ENCODE results near the gene ATG7. TPM values are rescaled to one million over a fixed set of nuclear protein-coding genes. Genes with fewer than 3 reads are reported as not detected.

ATG7 gene
- total and polyA plus RNA-seq, 3 experiments from 2014 or later: 13.8 to 28.2 (median 28.0) TPM

DNA sequence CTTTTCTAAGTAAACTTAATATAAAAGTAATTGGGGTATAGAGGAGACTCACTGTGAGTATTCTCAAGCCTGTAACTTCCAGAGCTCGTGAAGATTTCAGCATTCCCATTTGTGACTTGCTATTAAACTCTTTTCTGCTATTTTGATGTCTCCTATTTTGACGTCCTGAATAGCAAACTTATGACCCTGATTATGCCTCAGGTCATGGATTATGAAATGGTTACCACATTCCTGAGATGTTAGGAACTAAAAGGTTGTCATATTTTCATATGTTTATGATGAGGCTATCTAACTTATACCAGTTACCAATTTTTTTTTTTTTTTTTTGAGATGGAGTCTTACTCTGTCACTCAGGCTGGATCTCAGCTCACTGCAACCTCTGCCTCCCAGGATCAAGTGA lies 105.5 kb downstream of the ATG7 start:
- H3K9me3 ChIP-seq (ENCODE audit: low read length): no peaks in the 10 kb centered on the region
- H3K36me3 Mint-ChIP-seq: peaks cover 0 to 44% (median 14%) of the 10 kb centered on the region in 3 donors
- H3K4me1 ChIP-seq (ENCODE audit: insufficient read depth, low read length): no peaks in the 10 kb centered on the region
- H3K27me3 Mint-ChIP-seq: peaks cover 0 to 2% of the 10 kb centered on the region in 2 donors
- peak overlapping the region in 1 of 8 donors; percentile 3 for H3K27ac Mint-ChIP-seq
- H3K9me3 Mint-ChIP-seq: no peaks in the 10 kb centered on the region
- POLR2A ChIA-PET: no interaction called here
- CTCF ChIA-PET: interaction anchor here (0.7 to 2.2 kb wide), 3 partner anchors 273 to 427 kb away, joined by 3 to 32 read pairs (median 5); no protein-coding TSS in a partner anchor
- H3K4me3 Mint-ChIP-seq: no peak overlapping the region
- DNase-seq: no peak
- no peaks in the 10 kb centered on the region for H3K4me1 Mint-ChIP-seq
- H3K27ac ChIP-seq (ENCODE audit: low read depth, low read length): no peak overlapping the region
- H3K4me3 ChIP-seq (ENCODE audit: low read length): no peak overlapping the region
- peaks cover 3% of the 10 kb centered on the region for H3K36me3 ChIP-seq (ENCODE audit: insufficient read depth, low read length)
- no peaks in the 10 kb centered on the region for H3K27me3 ChIP-seq (ENCODE audit: insufficient read depth, low read length, poor library complexity, severe bottlenecking)

- H3K27ac ChIP-seq (ENCODE audit: low read depth, low read length): no peak overlapping the region
- ChIA-PET POLR2A (no interaction called here), CTCF (interaction anchor here (0.6 to 2.8 kb wide), 14 partner anchors 9 to 1101 kb away, joined by 3 to 32 read pairs (median 4); partner anchors contain the start of gene VGLL4)
- Mint-ChIP-seq H3K4me1 (no peaks in the 10 kb centered on the region), H3K36me3 (peaks cover 0 to 44% (median 12%) of the 10 kb centered on the region in 3 donors), H3K9me3 (no peaks in the 10 kb centered on the region), H3K27me3 (peaks cover 0 to 2% of the 10 kb centered on the region in 2 donors), H3K4me3 (no peak overlapping the region), H3K27ac (no peak overlapping the region)
- no peak overlapping the region for H3K4me3 ChIP-seq (ENCODE audit: low read length)
- no peaks in the 10 kb centered on the region for H3K4me1 ChIP-seq (ENCODE audit: insufficient read depth, low read length)
- H3K36me3 ChIP-seq (ENCODE audit: insufficient read depth, low read length): peaks cover 1% of the 10 kb centered on the region
- H3K27me3 ChIP-seq (ENCODE audit: insufficient read depth, low read length, poor library complexity, severe bottlenecking): no peaks in the 10 kb centered on the region
- H3K9me3 ChIP-seq (ENCODE audit: low read length): no peaks in the 10 kb centered on the region
- peak in 2 of 5 donors; percentile 7 to 39 for DNase-seq
Measured at GRCh38 chr3:11379238-11379823, 107.1 kb downstream of the ATG7 start.

DNA sequence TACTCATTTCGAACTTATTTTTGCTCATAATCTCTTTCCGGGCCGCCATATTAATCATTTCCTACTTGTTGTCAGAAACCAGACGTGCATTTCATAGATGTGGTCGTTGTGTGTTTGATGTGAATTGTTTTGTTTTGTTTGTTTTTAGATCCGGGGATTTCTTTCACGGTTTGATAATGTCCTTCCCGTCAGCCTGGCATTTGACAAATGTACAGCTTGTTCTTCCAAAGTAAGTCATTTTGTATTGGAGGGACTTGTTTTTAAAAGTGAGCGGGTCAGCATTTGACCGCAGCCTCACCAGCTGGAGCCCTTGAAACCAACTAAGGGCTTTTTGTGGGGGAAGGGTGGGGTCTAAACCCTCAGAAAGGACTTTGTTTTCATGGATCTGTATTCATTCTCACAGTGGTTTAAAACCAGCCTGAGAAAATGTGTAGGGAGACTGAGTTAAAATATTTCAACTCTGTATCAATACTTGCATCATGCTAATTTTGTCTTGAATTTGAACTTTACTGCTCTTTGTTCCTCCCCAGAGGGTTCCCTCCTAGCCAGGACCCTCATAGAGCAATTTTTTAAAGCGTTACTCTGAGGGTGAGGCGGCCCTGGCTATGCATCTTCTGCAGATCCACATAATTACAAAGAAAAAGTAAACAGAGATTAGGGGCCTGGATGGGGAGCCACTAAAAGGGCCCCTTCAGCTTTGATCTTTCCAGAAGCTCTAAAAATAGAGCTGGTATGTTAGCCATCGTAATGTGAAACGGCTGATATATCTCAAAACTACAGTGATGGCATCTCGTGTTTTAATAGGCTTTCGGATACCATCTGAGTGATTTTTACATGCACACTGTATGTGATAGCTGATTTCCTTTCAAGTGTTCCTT lies 107.9 kb downstream of the ATG7 start:
- Mint-ChIP-seq H3K9me3 (no peaks in the 10 kb centered on the region), H3K36me3 (peaks cover 0 to 42% (median 12%) of the 10 kb centered on the region in 3 donors), H3K4me3 (no peak overlapping the region), H3K4me1 (no peaks in the 10 kb centered on the region), H3K27me3 (peaks cover 0 to 2% of the 10 kb centered on the region in 2 donors), H3K27ac (peak overlapping the region in 1 of 8 donors; percentile 2)
- Histone ChIP-seq H3K9me3 (ENCODE audit: low read length) (no peaks in the 10 kb centered on the region), H3K27ac (ENCODE audit: low read depth, low read length) (no peak overlapping the region), H3K27me3 (ENCODE audit: insufficient read depth, low read length, poor library complexity, severe bottlenecking) (no peaks in the 10 kb centered on the region), H3K36me3 (ENCODE audit: insufficient read depth, low read length) (no peaks in the 10 kb centered on the region), H3K4me3 (ENCODE audit: low read length) (no peak overlapping the region), H3K4me1 (ENCODE audit: insufficient read depth, low read length) (no peaks in the 10 kb centered on the region)
- ChIA-PET POLR2A (no interaction called here), CTCF (interaction anchor here (0.8 to 2.8 kb wide), 8 partner anchors 9 to 1100 kb away, joined by 3 to 32 read pairs (median 4); partner anchors contain the start of gene VGLL4)
- no peak for DNase-seq

DNA sequence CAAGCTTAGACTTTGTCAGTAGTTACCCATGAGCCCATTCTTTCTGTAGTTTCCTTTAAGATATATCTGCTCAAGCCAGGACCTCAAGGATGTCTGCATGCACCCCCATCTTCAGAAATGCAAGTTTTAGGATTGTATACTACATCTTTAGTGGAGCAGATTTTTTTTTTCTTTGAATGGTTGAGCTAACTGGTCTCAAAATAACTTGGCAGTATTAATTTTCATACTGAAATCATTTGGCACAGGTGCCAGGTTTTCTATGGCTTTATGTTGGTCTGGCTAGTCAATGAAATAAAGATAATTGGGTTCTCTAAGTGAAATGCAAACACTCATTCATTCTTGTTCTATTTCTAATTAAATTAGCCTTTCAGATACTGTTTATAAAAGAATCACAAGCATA lies 108.9 kb downstream of the ATG7 start:
- H3K4me3 Mint-ChIP-seq: no peak overlapping the region
- no peaks in the 10 kb centered on the region for H3K9me3 ChIP-seq (ENCODE audit: low read length)
- POLR2A ChIA-PET: no interaction called here

DNA sequence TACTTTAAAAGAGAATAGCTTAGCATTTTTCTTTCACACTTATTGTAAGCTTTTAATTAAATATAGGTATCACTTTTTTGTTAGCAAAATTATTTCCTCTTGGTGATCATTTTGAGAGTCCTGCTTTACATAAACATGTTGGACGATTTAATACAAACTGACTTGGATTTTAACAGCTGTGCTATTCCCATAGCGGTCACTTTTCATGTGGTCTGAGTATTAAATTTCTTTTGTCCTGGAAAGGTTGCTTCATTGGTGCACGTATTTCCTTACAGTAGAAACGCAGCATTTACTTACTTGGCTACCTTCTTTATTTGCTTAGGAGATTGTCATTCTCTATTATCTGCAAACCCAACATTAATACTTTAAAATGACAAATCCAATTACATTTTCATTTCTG lies 109.4 kb downstream of the ATG7 start:
- no peaks in the 10 kb centered on the region for H3K36me3 ChIP-seq (ENCODE audit: insufficient read depth, low read length)

More for the DNA sequence above, 108.9 kb downstream of the ATG7 start:
- no peak overlapping the region for H3K4me3 ChIP-seq (ENCODE audit: low read length)
- H3K27me3 ChIP-seq (ENCODE audit: insufficient read depth, low read length, poor library complexity, severe bottlenecking): no peaks in the 10 kb centered on the region
- Mint-ChIP-seq H3K9me3 (no peaks in the 10 kb centered on the region), H3K4me1 (no peaks in the 10 kb centered on the region), H3K36me3 (peaks cover 0 to 47% (median 8%) of the 10 kb centered on the region in 3 donors), H3K27ac (no peak overlapping the region), H3K27me3 (peaks cover 0 to 2% of the 10 kb centered on the region in 2 donors)
- CTCF ChIA-PET: interaction anchor here (0.8 to 1.0 kb wide), 2 partner anchors 270 to 424 kb away, joined by 3 to 4 read pairs; no protein-coding TSS in a partner anchor
- no peak overlapping the region for H3K27ac ChIP-seq (ENCODE audit: low read depth, low read length)
- DNase-seq: no peak
- no peaks in the 10 kb centered on the region for H3K36me3 ChIP-seq (ENCODE audit: insufficient read depth, low read length)
- H3K4me1 ChIP-seq (ENCODE audit: insufficient read depth, low read length): no peaks in the 10 kb centered on the region

GRCh38 chr3:11382146-11382745 lies 110.0 kb downstream of the ATG7 start:
- ChIA-PET POLR2A (no interaction called here), CTCF (no interaction called here)
- H3K9me3 ChIP-seq (ENCODE audit: low read length): no peaks in the 10 kb centered on the region
- no peaks in the 10 kb centered on the region for H3K4me1 ChIP-seq (ENCODE audit: insufficient read depth, low read length)
- DNase-seq: no peak
- Mint-ChIP-seq H3K27me3 (peaks cover 0 to 2% of the 10 kb centered on the region in 2 donors), H3K27ac (peak overlapping the region in 1 of 8 donors; percentile 33), H3K4me1 (no peaks in the 10 kb centered on the region), H3K36me3 (peaks cover 0 to 46% (median 7%) of the 10 kb centered on the region in 3 donors), H3K4me3 (no peak overlapping the region), H3K9me3 (no peaks in the 10 kb centered on the region)
- no peaks in the 10 kb centered on the region for H3K36me3 ChIP-seq (ENCODE audit: insufficient read depth, low read length)
- H3K4me3 ChIP-seq (ENCODE audit: low read length): no peak overlapping the region
- no peaks in the 10 kb centered on the region for H3K27me3 ChIP-seq (ENCODE audit: insufficient read depth, low read length, poor library complexity, severe bottlenecking)
- H3K27ac ChIP-seq (ENCODE audit: low read depth, low read length): no peak overlapping the region

More for the DNA sequence above, 109.4 kb downstream of the ATG7 start:
- Histone ChIP-seq H3K9me3 (ENCODE audit: low read length) (no peaks in the 10 kb centered on the region), H3K27ac (ENCODE audit: low read depth, low read length) (no peak overlapping the region), H3K4me3 (ENCODE audit: low read length) (no peak overlapping the region), H3K4me1 (ENCODE audit: insufficient read depth, low read length) (no peaks in the 10 kb centered on the region), H3K27me3 (ENCODE audit: insufficient read depth, low read length, poor library complexity, severe bottlenecking) (no peaks in the 10 kb centered on the region)
- H3K36me3 Mint-ChIP-seq: peaks cover 0 to 48% (median 7%) of the 10 kb centered on the region in 3 donors
- no peak overlapping the region for H3K27ac Mint-ChIP-seq
- ChIA-PET CTCF (interaction anchor here (1.0 kb wide), 1 partner anchor 423 kb away, joined by 3 read pairs; no protein-coding TSS in a partner anchor), POLR2A (no interaction called here)
- no peak for DNase-seq
- no peaks in the 10 kb centered on the region for H3K9me3 Mint-ChIP-seq
- H3K27me3 Mint-ChIP-seq: peaks cover 0 to 2% of the 10 kb centered on the region in 2 donors
- no peaks in the 10 kb centered on the region for H3K4me1 Mint-ChIP-seq
- H3K4me3 Mint-ChIP-seq: no peak overlapping the region

DNA sequence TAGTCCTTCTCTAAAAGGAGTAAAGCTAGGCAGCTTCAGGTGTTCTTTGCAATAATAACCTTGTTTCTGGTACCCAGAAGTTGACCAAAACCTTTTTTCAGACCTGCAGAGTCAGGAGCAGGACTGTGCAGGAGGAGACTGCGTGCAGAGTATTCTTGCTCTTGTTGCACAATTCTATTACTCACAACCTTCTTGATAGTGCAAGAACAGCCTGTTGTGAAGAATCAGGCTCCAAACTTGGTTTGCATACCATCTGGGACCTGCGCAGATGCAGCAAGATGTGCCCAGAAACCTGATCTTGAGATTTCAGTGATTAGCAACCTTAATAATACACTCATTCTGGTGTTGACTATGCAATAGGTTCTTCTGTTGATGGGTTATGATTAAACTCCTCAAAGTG lies 111.9 kb downstream of the ATG7 start:
- H3K4me1 ChIP-seq (ENCODE audit: insufficient read depth, low read length): no peaks in the 10 kb centered on the region
- H3K27me3 Mint-ChIP-seq: no peaks in the 10 kb centered on the region
- H3K9me3 ChIP-seq (ENCODE audit: low read length): no peaks in the 10 kb centered on the region
- H3K4me3 ChIP-seq (ENCODE audit: low read length): no peak overlapping the region
- ChIA-PET CTCF (no interaction called here), POLR2A (no interaction called here)
- no peaks in the 10 kb centered on the region for H3K36me3 ChIP-seq (ENCODE audit: insufficient read depth, low read length)
- no peaks in the 10 kb centered on the region for H3K4me1 Mint-ChIP-seq
- no peak overlapping the region for H3K4me3 Mint-ChIP-seq
- H3K27ac Mint-ChIP-seq: no peak overlapping the region
- H3K36me3 Mint-ChIP-seq: peaks cover 0 to 45% (median 7%) of the 10 kb centered on the region in 3 donors
- no peak for DNase-seq
- H3K27ac ChIP-seq (ENCODE audit: low read depth, low read length): no peak overlapping the region
- no peaks in the 10 kb centered on the region for H3K9me3 Mint-ChIP-seq
- no peaks in the 10 kb centered on the region for H3K27me3 ChIP-seq (ENCODE audit: insufficient read depth, low read length, poor library complexity, severe bottlenecking)
